Fibroblast of the aortic adventitia (primary cell): Measurements from ENCODE around the gene GNG4. TPM values are rescaled to one million over a fixed set of nuclear protein-coding genes. Genes with fewer than 3 reads are reported as not detected.

Experiments used
- DNase-seq: peaks from one replicate; pipeline ENCODE4 v3.0.0-alpha.2; 2010; ENCODE audit warnings: low read depth
- H3K4me3 ChIP-seq: 2 replicates; pipeline ENCODE4 v1.5.1; 2011; ENCODE audit warnings: low read depth, mild to moderate bottlenecking, control low read depth, low read length, moderate library complexity
- total RNA-seq: library from RNA; depleted of rRNA; stranded (reverse); fragments of >200 nt; gene quantifications from 2 replicates; pipeline ENCODE4 v1.2.3, GENCODE V29; 2012; ENCODE audit warnings: low replicate concordance
- TF ChIP-seq, protein P1 (sequence below): IDR thresholded peaks from 2 replicates; pipeline ENCODE4 v1.5.1; 2011; ENCODE audit warnings: mild to moderate bottlenecking, low read length, control low read depth, inconsistent platforms; ENCODE audit not compliant: insufficient read depth

GNG4 gene
- total RNA-seq, 1 donor = not detected

- H3K4me3 ChIP-seq = no peak overlapping the region
- TF ChIP-seq, protein P1, sequence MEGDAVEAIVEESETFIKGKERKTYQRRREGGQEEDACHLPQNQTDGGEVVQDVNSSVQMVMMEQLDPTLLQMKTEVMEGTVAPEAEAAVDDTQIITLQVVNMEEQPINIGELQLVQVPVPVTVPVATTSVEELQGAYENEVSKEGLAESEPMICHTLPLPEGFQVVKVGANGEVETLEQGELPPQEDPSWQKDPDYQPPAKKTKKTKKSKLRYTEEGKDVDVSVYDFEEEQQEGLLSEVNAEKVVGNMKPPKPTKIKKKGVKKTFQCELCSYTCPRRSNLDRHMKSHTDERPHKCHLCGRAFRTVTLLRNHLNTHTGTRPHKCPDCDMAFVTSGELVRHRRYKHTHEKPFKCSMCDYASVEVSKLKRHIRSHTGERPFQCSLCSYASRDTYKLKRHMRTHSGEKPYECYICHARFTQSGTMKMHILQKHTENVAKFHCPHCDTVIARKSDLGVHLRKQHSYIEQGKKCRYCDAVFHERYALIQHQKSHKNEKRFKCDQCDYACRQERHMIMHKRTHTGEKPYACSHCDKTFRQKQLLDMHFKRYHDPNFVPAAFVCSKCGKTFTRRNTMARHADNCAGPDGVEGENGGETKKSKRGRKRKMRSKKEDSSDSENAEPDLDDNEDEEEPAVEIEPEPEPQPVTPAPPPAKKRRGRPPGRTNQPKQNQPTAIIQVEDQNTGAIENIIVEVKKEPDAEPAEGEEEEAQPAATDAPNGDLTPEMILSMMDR = no peak
- DNase-seq = no peak
Measured at GRCh38 chr1:235515844-235516512, 133.6 kb downstream of the GNG4 start.

GRCh38 chr1:235513495-235514366 is 135.9 kb downstream of the GNG4 start:
- TF ChIP-seq, protein P1 = peak; percentile 94
- H3K4me3 ChIP-seq = no peak overlapping the region
- DNase-seq = peak; percentile 88

DNA sequence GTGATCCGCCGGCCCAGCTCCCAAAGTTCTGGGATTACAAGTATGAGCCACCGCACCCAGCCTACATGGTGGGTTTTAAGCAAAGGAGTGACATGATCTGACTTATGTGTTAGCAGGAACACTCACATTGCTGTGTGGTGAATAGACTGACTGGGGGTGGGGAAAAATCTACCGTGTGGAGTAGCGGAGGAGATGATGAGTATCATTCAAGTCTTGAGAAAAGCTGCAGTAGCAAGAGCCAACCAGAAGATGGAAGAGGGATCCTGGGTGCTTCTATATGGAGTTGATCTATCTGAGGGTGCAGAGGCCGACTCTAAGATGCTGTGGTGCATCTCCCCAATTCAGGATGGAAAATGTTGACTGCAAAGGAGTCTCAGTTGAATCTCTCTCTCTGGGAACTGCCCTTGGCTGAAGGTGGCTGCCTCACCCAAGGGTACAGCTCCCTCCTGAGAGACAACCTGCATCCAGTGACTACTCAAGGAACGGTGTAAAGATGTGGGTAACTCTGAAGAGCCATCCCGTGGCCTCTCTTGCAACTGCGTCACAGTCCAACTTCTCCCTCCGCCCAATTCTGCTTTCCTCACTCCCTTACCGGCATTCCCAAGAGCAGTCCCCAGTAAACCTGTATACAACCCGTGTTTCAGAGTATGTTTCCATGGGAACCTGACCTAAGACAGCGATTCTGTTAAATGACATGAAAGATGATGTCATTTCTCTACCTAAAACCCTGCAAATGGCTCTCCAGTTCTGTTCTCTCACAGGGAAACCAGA is 137.9 kb downstream of the GNG4 start:
- TF ChIP-seq, protein P1 = peak; percentile 4
- H3K4me3 ChIP-seq = no peak overlapping the region
- no peak for DNase-seq

DNA sequence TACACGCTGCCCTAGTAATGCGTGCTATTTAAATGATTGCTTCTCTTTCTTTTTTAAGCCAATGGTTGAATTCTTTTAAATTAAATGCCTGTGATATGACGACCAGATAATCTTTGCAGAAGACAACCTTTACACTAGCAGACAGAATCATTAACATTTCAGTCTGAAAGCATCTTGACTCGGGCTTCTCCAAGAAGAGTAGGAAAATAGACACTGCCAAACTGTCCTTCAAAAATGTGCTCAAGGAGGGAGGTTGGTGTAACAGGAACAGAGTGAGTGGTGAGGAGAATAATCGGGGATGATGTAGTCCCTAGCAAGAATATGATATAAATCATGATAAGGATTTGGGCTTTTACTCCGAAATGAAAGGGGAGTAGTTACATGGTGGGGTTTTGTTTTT is 138.8 kb downstream of the GNG4 start:
- H3K4me3 ChIP-seq = no peak overlapping the region
- TF ChIP-seq, protein P1 = no peak
- DNase-seq = no peak

DNA sequence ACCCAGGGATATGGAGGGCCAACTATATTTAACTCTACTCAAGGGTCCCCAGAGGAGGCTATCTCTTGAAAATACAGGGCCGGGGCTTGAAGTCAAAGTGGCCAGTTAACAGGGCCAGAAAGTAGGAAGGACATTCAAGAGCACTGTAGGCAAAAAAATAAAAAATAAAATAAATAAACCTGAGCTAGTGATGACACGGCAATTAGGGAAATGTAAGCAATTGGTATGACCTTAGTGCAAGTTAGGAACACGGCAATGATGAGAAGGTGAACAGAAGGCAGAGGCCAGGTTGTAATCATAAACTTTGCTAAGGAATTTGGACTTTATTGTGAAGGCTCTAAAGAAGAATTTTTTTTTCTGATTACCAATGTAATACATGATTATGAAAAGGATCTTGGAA is 142.0 kb downstream of the GNG4 start:
- TF ChIP-seq, protein P1 = no peak
- no peak overlapping the region for H3K4me3 ChIP-seq
- DNase-seq = no peak

DNA sequence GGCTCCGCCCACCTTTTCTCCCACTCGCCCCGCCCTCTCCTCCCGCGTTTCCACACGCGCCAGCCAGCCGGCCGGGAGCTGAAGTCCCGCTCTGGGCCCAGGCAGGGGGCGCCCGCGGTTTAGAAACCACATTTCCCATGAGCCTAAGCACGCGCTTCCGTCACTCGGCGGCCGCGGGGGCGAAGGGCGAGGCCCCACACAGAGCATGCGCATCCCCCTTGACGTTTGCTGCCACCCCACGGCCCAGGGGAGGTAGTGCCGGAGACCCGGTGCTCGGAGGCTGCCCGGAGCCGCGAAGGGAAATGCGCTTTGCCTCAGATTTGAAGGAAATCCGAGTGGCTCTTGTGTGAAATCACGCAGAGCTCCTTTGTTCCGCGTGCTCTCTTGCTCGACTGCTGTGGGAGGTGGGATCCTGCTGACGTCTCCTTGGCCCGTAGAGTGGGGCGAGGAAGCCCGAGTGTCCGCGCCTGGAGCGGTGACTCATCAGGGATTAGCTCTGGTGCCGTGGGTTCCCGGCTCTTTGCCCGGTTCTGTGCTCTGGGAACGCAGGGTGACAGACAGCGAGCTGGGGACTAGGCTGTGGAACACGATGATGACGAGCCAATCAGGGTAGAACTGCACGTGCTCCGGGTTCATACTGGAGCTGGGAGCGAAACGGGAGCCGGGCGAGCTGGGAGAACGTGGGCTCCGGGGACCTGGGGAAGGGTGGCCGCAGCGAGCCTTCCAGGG is 144.9 kb downstream of the GNG4 start:
- TF ChIP-seq, protein P1 = peak; percentile 81
- peak; percentile 99 for DNase-seq
- peak overlapping the region; percentile 88 for H3K4me3 ChIP-seq
